NCI-H69 (cell line): Measurements from ENCODE around the gene LITAFD.
"Not testable (repeated sequence)": the region's sequence is repeated elsewhere in the genome, so short reads cannot be mapped to it uniquely, and the experiment has no call there.

ENCODE experiments used
- DNase-seq: peaks from one replicate; lab custom pipeline; 2025; lab: John Stamatoyannopoulos, UW

The LITAFD gene

GRCh38 chr16:8894736-8895334 lies 12.7 kb downstream of the LITAFD start:
- DNase-seq, result no peak

DNA sequence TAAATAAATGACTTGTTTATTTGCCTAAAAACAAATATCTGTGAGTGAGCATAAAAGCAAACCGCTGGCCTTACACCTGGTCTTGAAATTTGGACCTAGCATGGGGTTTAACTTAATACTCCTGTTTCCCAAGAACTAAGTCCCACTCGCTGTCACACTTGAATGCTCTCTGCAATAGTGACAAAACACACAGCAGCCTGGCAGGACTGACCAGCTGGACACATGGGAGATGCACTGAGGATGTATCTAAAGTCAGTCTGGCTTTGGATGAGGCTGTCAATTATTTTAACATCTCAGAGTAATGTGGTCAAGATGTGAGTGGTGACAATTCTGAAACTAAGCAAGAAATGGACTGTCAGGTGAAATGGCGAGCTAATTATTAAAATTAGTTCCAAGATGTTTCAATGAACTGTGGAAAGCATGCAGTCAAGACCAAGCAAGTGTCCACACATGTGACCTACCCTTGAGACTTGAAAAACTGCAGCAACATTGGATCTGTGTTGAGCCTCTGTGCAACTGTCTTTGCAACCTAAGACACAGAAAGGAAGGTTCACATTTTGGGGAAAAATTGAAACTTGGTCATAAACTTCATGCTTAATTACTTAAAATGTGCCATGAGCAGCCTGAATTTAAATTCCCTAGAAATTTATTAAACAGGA lies 16.6 kb downstream of the LITAFD start:
- no peak for DNase-seq

DNA sequence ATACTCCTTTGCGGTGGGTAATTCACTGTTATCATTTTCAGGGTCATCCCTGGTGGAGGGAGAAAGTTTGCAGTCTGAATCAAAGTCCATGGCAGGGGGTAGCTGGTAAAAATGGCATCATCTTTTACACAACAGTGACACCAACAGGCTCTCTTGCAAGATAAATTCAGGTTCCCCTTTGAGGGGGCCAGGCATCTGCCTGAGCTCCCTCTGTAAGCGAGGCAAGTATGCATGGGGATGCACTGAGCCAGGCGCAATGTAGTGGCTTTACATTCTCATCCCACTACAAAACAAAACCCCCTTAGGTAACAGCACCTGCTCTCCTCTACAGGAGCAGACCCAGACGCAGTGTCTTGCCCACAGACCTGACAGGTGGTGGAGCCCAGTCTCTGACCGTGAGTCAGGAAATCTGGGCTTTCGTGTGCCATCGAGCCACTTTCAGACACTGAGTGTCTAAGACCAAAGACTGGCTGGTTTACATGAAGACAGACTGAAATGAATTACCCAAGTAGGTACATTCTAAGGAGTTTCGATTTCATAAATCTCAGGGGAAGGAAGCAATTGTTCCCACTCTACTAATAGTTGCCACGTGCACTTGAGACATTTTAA lies 17.7 kb downstream of the LITAFD start:
- DNase-seq, result no peak

DNA sequence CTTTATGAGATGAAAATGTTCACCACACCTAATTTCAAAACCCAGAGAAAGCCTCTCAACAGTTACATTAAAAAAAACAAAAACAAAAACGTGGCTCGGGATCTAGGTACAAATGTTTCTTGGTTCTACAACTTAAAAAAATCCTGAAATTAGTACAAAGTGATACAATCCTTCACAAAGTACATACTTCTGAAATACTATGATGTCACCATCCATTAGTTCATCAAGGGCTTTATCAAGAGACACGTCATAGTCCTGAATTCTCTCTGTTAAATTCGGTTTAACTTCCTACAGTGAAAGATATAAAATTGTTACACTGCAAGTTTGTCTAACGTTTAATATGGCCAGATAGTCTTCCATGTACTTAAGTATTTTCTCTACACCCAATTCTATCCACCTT lies 18.2 kb downstream of the LITAFD start:
- DNase-seq, result no peak

- no peak for DNase-seq
Measured at GRCh38 chr16:8901320-8901861, 19.2 kb downstream of the LITAFD start.

DNA sequence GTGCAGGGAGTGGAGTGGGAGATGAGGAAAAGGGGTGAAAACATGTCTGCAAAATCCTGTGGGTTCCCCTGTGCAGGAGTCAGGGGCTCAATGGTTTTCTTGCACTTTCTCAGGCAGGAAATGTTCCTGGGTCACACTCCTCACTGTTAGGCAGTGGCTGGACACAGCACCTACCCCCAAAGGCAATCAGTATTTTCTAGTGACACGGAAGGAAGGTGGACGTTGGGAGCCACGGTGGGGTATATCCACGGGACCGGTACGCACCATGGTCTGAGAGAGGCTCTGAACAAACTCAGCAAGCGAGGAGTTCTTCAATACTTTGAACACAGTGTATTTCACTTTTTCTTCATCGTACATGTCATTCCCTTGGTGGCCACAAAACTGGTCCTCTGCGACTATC lies 20.9 kb downstream of the LITAFD start:
- no peak for DNase-seq

DNA sequence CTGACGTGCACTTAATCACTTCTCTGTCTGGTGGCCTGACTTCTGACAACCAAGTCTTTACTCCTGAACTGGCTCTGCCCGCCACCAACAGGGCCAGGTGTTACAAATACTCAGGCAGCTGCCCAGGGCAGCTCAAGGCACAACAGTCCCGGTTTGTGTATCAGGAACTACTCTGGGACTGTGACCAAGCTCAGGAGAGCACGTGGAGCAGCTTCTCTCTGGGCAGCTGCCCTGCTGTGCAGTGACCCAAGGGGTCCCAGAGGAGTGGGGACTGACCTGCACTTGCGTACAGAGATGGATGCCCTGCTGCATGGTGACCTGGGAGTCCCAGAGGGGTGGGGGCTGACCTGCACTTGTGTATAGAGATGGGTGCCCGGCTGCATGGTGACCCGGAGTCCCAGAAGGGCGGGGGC lies 21.9 kb downstream of the LITAFD start:
- no peak for DNase-seq

GRCh38 chr16:8905168-8905762 lies 23.1 kb downstream of the LITAFD start:
- DNase-seq, result peak; percentile 56

GRCh38 chr16:8905795-8906591 lies 23.8 kb downstream of the LITAFD start:
- peak; percentile 17 for DNase-seq

GRCh38 chr16:8907096-8907495 lies 24.9 kb downstream of the LITAFD start:
- no peak for DNase-seq

GRCh38 chr16:8908810-8909468 lies 26.8 kb downstream of the LITAFD start:
- DNase-seq, result no peak

- DNase-seq, result no peak
Measured at GRCh38 chr16:8910811-8911210, 28.7 kb downstream of the LITAFD start.

- no peak for DNase-seq
Measured at GRCh38 chr16:8912793-8913192, 30.6 kb downstream of the LITAFD start.

- no peak for DNase-seq
Measured at GRCh38 chr16:8914098-8914497, 31.9 kb downstream of the LITAFD start.

DNA sequence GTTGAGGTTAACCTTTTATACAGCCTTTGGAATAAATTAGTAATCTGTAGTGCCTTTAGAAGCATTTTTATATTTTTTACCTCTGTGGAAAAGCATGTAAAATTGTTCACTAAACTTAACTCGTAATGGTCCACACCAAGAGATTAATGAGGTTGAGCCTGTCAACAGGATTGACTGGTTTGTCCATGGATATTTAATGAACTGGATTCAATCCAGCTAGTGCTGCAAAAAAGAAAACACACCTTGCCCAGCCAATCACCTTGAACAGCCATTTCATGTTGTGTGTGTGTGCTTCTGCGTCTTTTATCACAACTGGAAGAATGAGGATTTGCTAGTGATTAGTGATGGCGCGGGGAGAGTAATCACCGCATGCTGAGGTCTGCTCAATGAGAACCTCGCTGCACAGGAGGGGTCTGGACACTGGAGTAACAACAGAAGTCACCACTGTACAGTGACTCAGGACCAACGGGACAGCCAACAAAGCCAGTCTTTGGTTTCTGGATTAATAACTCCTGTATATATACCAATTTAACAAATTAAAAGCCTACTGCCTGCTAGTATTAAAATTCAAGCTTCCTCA lies 33.7 kb downstream of the LITAFD start:
- DNase-seq, result no peak

- no peak for DNase-seq
Measured at GRCh38 chr16:8916541-8917225, 34.5 kb downstream of the LITAFD start.

GRCh38 chr16:8917336-8917735 lies 35.2 kb downstream of the LITAFD start:
- not testable (repeated sequence) for DNase-seq

GRCh38 chr16:8919089-8919933 lies 37.2 kb downstream of the LITAFD start:
- DNase-seq, result no peak

- DNase-seq, result peak; percentile 61
Measured at GRCh38 chr16:8919934-8920462, 37.8 kb downstream of the LITAFD start.
